Purkinje cell (primary cell): ENCODE results near the gene CTDNEP1. TPM values are rescaled to one million over a fixed set of nuclear protein-coding genes. Genes with fewer than 3 reads are reported as not detected.

Experiments
- polyA plus RNA-seq: library from polyadenylated mRNA; unstranded; fragments of >200 nt; fragmentation: Nextera tagmentation; gene quantifications from 2 replicates; pipeline ENCODE4 v1.2.1, GENCODE V29; 2014

CTDNEP1 gene
- polyA plus RNA-seq = 9.3 and 15.5 TPM in 2 replicates

GRCh38 chr17:7251661-7252175 lies at the start of gene CTDNEP1:
TSS of gene CTDNEP1 (minus strand) at chr17:7251734. CDS start at chr17:7251296, 438 bp downstream.

GRCh38 chr17:7294614-7295153 lies 43.1 kb upstream of the CTDNEP1 start, which contains the start of gene YBX2:
TSS of gene YBX2 (minus strand) at chr17:7294639. CDS start at chr17:7294500, 139 bp downstream.

GRCh38 chr17:7281074-7281952 lies 29.8 kb upstream of the CTDNEP1 start, which contains the start of gene SLC2A4:
TSS of gene SLC2A4 (plus strand) at chr17:7281718. CDS start at chr17:7281935, 217 bp downstream.

GRCh38 chr17:7262192-7262934 lies 10.8 kb upstream of the CTDNEP1 start, which contains the start of gene CLDN7:
TSS of gene CLDN7 (minus strand) at chr17:7262478. CDS start at chr17:7262043, 435 bp downstream.

GRCh38 chr17:7252176-7253043 lies 876 bp upstream of the CTDNEP1 start, which contains the start of gene ELP5:
TSS of gene ELP5 (plus strand) at chr17:7252215. CDS start at chr17:7252551, 336 bp downstream.

GRCh38 chr17:7241783-7242716 lies 9.5 kb downstream of the CTDNEP1 start, which contains the start of gene GABARAP:
TSS of gene GABARAP (minus strand) at chr17:7242449. CDS start at chr17:7242330, 119 bp downstream.

GRCh38 chr17:7239091-7240027 lies 12.2 kb downstream of the CTDNEP1 start, which contains the start of gene PHF23:
TSS of gene PHF23 (minus strand) at chr17:7239457. CDS start at chr17:7239279, 178 bp downstream.

GRCh38 chr17:7234083-7234951 lies 17.2 kb downstream of the CTDNEP1 start, which contains the start of gene DVL2:
TSS of gene DVL2 (minus strand) at chr17:7234517. CDS start at chr17:7234262, 255 bp downstream.

GRCh38 chr17:7219812-7220592 lies 31.5 kb downstream of the CTDNEP1 start, which contains the start of the genes ACADVL and DLG4:
TSS of gene ACADVL (plus strand) at chr17:7219938. CDS start at chr17:7219985, 47 bp downstream.
TSS of gene DLG4 (minus strand) at chr17:7219836.

Other genes with a start within 250 kb of the CTDNEP1 start
- 1,120 and 1,190 TPM in 2 replicates for gene RNASEK, start 239.1 kb downstream of the CTDNEP1 start, polyA plus RNA-seq
- gene BCL6B, start 228.7 kb downstream of the CTDNEP1 start, polyA plus RNA-seq = not detected in 2 replicates
- not detected in 2 replicates for gene SLC16A13, start 215.7 kb downstream of the CTDNEP1 start, polyA plus RNA-seq
- not detected in 2 replicates for gene SLC16A11, start 207.6 kb downstream of the CTDNEP1 start, polyA plus RNA-seq
- not detected in 2 replicates for gene CLEC10A, start 171.5 kb downstream of the CTDNEP1 start, polyA plus RNA-seq
- 0.57 and 4.5 TPM in 2 replicates for gene ASGR2, start 136.9 kb downstream of the CTDNEP1 start, polyA plus RNA-seq
- gene ASGR1, start 72.4 kb downstream of the CTDNEP1 start, polyA plus RNA-seq = 1.7 and 5.0 TPM in 2 replicates
- gene DLG4, start 31.9 kb downstream of the CTDNEP1 start, polyA plus RNA-seq = 1.7 and 3.0 TPM in 2 replicates
- 50.1 and 52.5 TPM in 2 replicates for gene ACADVL, start 31.8 kb downstream of the CTDNEP1 start, polyA plus RNA-seq
- gene DVL2, start 17.2 kb downstream of the CTDNEP1 start, polyA plus RNA-seq = 0.91 and 1.8 TPM in 2 replicates
- gene PHF23, start 12.3 kb downstream of the CTDNEP1 start, polyA plus RNA-seq = 8.9 and 12.1 TPM in 2 replicates
- gene GABARAP, start 9.3 kb downstream of the CTDNEP1 start, polyA plus RNA-seq = 235 and 613 TPM in 2 replicates
- gene ELP5, start 481 bp upstream of the CTDNEP1 start, polyA plus RNA-seq = 15.8 and 16.6 TPM in 2 replicates
- gene CLDN7, start 10.7 kb upstream of the CTDNEP1 start, polyA plus RNA-seq = not detected in 2 replicates
- not detected in 2 replicates for gene SLC2A4, start 30.0 kb upstream of the CTDNEP1 start, polyA plus RNA-seq
- gene YBX2, start 42.9 kb upstream of the CTDNEP1 start, polyA plus RNA-seq = not detected in 2 replicates
- 41.6 and 47.0 TPM in 2 replicates for gene EIF5A, start 55.9 kb upstream of the CTDNEP1 start, polyA plus RNA-seq
- 42.5 and 54.6 TPM in 2 replicates for gene GPS2, start 63.6 kb upstream of the CTDNEP1 start, polyA plus RNA-seq
- gene NEURL4, start 77.6 kb upstream of the CTDNEP1 start, polyA plus RNA-seq = 0.34 TPM in 1 of 2 replicates, not detected in the other
- 4.1 and 5.8 TPM in 2 replicates for gene ACAP1, start 84.8 kb upstream of the CTDNEP1 start, polyA plus RNA-seq
- not detected in 2 replicates for gene KCTD11, start 100.4 kb upstream of the CTDNEP1 start, polyA plus RNA-seq
- not detected in 2 replicates for gene TMEM95, start 103.4 kb upstream of the CTDNEP1 start, polyA plus RNA-seq
- 0.15 TPM in 1 of 2 replicates, not detected in the other for gene TNK1, start 129.4 kb upstream of the CTDNEP1 start, polyA plus RNA-seq
- gene PLSCR3, start 142.8 kb upstream of the CTDNEP1 start, polyA plus RNA-seq = 1.3 and 1.8 TPM in 2 replicates
- 148 and 161 TPM in 2 replicates for gene TMEM256, start 152.4 kb upstream of the CTDNEP1 start, polyA plus RNA-seq
- 6.6 and 13.0 TPM in 2 replicates for gene NLGN2, start 156.1 kb upstream of the CTDNEP1 start, polyA plus RNA-seq
- gene SPEM1, start 168.6 kb upstream of the CTDNEP1 start, polyA plus RNA-seq = not detected in 2 replicates
- not detected in 2 replicates for gene SPEM2, start 173.9 kb upstream of the CTDNEP1 start, polyA plus RNA-seq
- not detected in 2 replicates for gene SPEM3, start 177.1 kb upstream of the CTDNEP1 start, polyA plus RNA-seq
- not detected in 2 replicates for gene TMEM102, start 183.7 kb upstream of the CTDNEP1 start, polyA plus RNA-seq
- 1.2 and 2.0 TPM in 2 replicates for gene FGF11, start 187.8 kb upstream of the CTDNEP1 start, polyA plus RNA-seq
- gene CHRNB1, start 193.3 kb upstream of the CTDNEP1 start, polyA plus RNA-seq = 14.7 and 16.0 TPM in 2 replicates
- 9.2 and 9.5 TPM in 2 replicates for gene ZBTB4, start 227.9 kb upstream of the CTDNEP1 start, polyA plus RNA-seq
- gene SLC35G6, start 229.7 kb upstream of the CTDNEP1 start, polyA plus RNA-seq = not detected in 2 replicates
- 6.4 and 7.7 TPM in 2 replicates for gene POLR2A, start 232.6 kb upstream of the CTDNEP1 start, polyA plus RNA-seq